ENCODE data around the gene SDF4. TPM values are rescaled to one million over a fixed set of nuclear protein-coding genes. Genes with fewer than 3 reads are reported as not detected.

The SDF4 gene
- total and polyA plus RNA-seq, 2 of the 8 experiments (the other 6 are each of a cell fraction or from before 2014, with no cell fraction given) = 45.5 to 75.6 TPM

GRCh38 chr1:1255611-1256010 lies 23.8 kb upstream of the SDF4 start (continued):
- no peak for TF ChIP-seq CHD7 (IDR thresholded peaks at IDR 0.05; ENCODE audit: insufficient replicate concordance, low read length)

Measured in H1 (cell line).